Measurements from ENCODE around the gene SPP2.

Gene SPP2

DNA sequence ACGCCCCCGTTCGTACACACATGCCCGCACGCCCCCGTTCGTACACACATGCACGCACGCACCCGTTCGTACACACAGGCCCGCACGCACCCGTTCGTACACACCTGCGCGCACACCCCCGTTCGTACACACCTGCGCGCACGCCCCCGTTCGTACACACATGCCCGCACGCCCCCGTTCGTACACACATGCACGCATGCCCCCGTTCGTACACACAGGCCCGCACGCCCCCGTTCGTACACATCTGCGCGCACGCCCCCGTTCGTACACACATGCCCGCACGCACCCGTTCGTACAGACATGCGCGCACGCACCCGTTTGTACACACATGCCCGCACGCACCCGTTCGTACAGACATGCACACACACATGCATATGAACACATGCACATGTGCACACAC, 45.7 kb downstream of the SPP2 start:
- no peak for DNase-seq

GRCh38 chr2:234098681-234099080, 48.2 kb downstream of the SPP2 start:
- DNase-seq = no peak

DNA sequence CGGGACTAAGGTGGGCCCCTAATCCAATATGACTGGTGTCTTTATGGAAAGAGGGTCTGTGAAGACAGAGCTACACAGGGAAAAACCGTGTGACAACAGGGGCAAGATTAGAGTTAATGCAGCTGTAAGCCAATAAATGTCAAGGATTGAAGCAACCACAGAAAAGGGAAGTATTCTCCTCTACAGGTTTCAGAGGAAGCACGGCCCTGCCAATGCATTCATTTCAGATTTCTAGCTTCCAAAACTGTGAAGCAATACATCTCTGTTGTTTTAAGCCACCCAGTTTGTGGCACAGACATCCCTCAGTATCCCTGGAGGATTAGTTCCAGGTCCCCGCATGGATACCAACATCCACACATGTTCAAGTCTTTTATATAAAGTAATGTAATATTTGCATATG, 48.8 kb downstream of the SPP2 start:
- no peak for DNase-seq

GRCh38 chr2:234100686-234101085, 50.2 kb downstream of the SPP2 start:
- no peak for DNase-seq

GRCh38 chr2:234102112-234102511, 51.6 kb downstream of the SPP2 start:
- no peak for DNase-seq

DNA sequence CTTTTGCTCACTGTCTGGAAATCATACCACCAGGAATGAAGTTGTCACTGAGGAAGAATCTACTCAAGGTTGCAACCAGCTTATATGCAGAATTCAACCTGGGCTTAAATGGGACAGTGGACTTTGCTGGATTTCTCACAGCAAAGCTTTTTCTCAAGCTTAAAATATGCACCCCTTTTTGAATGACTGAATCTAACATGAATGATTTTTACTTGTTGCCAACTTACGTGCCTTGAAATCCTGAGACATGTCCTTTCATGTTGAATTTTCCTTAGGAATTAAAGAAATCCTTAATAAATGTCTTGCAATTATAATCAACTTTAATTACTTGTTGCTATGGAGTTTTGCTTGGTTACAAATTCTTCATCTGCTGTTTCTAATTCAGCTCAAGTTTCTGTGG, 57.4 kb downstream of the SPP2 start:
- no peak for DNase-seq

DNA sequence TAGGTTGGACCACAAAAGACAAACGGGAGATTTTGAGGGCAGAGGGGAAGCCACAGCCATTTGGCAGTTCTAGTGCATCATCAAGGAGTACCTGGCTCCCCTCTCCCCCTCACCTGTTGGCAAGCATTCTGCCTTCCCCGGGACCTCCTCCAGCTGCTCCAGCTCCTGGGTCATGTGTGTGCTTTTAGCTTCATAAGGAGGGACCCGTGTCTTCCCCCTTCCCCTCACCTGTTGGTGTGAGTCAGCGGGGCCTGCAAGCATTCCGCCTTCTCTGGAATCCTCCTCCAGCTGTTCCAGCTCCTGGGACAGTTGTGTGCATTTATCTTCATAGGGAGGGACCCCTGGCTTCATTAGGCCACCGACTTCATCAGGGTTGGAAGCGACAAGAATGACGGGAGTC, 58.8 kb downstream of the SPP2 start:
- DNase-seq = no peak

DNA sequence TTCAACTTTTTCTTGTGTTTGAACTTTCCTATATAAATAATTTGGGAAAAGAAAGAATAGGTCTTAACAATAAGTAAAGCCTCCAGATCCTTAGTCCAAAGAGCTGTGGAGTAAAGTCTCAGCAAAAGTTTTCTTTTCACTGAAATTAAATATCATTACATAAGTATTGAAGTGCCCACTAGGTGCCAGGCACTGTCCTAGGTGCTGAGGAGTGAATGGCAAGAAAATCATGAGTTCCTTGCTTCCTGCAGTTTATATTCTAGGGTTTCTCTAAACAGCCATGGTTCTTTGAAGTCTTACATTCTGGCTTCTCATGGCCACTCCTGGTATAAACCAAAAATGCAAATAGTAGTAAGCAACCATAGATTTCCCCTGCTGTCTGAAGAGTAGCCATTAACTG, 59.7 kb downstream of the SPP2 start:
- DNase-seq = no peak

DNA sequence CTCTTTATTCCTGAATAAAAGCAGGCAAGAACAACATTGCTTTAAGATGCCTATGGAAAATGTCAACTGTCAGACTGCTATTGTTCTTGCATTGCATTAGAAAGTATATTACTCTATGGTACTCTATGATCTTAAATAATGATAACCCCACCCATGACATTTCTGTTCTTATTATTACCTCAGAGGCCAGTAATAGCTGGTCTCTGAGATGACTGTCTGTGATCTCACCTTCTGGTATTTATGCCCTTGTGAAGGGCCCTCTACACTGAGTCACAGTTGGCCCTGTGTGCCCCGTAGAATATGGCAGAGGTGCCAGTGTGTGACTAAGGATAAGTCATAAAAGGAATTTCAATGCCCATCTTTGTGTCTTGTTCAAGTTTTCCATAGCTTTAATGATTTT, 61.0 kb downstream of the SPP2 start:
- no peak for DNase-seq

- DNase-seq = no peak
Observed at GRCh38 chr2:234116010-234116409, 65.5 kb downstream of the SPP2 start.

DNA sequence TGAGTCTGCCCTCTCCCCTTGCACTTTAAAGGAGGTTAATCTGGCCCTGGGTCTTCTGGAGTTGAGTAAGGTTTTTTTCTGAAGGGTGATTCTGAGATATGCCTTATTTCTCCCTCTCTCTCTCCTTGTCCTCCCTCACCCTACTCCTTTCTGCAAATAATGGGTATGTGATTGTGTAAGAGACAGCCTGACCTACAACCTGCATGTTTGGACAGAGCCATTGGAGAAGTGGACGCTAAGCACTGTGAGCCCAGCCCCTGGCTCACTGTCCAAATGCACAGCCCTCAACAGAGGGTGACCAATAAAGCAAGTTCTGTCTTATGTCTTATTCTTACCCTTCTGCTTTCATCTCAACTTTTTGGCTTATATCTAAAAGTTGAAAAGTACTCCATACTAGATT, 71.5 kb downstream of the SPP2 start:
- no peak for DNase-seq

DNA sequence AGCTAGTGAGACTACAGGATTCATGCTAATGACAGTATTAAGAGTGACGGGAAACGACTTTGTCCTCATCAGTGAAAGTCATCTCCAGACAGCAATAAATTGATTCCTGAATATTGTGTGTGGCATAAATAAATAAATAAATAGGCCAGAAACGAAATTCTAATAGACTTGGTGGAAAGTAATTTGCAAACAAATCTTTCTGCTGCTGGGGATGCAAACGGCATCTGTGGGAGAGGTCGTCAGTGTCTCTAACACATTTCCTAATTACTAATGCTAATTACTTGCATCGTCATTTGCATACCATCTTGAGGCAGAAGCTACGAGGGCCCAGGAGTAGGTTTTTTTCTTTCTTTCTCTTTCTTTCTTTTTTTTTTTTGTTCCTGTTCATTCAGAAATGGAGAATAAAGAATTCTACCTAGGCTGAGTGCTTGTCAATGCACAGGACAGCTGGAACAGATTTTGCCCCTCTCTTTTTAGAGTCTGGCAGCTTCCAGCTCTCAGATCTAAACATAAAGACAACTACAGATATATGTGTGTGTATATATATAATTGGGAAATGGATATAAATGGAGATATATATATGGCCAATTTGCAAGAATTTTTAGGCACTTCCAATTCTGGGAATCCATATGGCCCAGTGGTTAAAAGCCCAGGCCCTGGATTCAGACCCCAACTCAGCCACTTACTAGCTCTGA, 75.1 kb downstream of the SPP2 start:
- DNase-seq = no peak

GRCh38 chr2:234126146-234126470, 75.6 kb downstream of the SPP2 start:
- no peak for DNase-seq
